Ovary (tissue), 9 donors: ENCODE data around the gene MTRF1. TPM values are rescaled to one million over a fixed set of nuclear protein-coding genes. Genes with fewer than 3 reads are reported as not detected.

Experiments
- DNase-seq, 5 donors: peaks; one replicate each; pipeline ENCODE4 v3.0.0-alpha.2; 2019 to 2020
- H3K27ac ChIP-seq, 2 donors: fragments of 200-600 bp; one replicate each; pipeline versions ENCODE4 v1.5.1 to v1.8.0; 2019 to 2022
- H3K27me3 ChIP-seq: fragments of 200-600 bp; one replicate; pipeline ENCODE4 v1.8.0; 2022
- H3K36me3 ChIP-seq: fragments of 200-600 bp; sonication (generic); one replicate; pipeline ENCODE4 v1.5.1; 2019
- H3K4me1 ChIP-seq: one replicate; pipeline ENCODE4 v1.8.1; 2013; ENCODE audit warnings: mild to moderate bottlenecking, moderate library complexity; ENCODE audit not compliant: insufficient read depth
- H3K4me3 ChIP-seq: fragments of 200-600 bp; sonication (generic); one replicate; pipeline ENCODE4 v1.5.1; 2017
- H3K9me3 ChIP-seq, 2 donors: fragments of 200-600 bp in 1 of 2; sonication (generic) in 1 of 2; one replicate each; pipeline versions ENCODE4 v1.5.1 to v1.8.1; 2013 to 2019; ENCODE audit warnings: mild to moderate bottlenecking in 1 of 2, moderate library complexity in 1 of 2
- EP300 ChIP-seq: sonication (generic); formaldehyde crosslinking; IDR thresholded peaks from one replicate; pipeline ENCODE4 v1.6.1; 2017; ENCODE audit warnings: antibody characterized with exemption
- POLR2A ChIP-seq: fragments of 450-650 bp; IDR thresholded peaks from one replicate; pipeline ENCODE4 v1.6.1; 2017; ENCODE audit warnings: antibody characterized with exemption, mild to moderate bottlenecking, moderate library complexity
- WGBS, 3 donors: extraction: QIAGEN DNeasy Blood & Tissue Kit in 1 of 3; methylation state at CpG; one replicate each; pipeline versions ENCODE4 v1.1.5 to v1.1.7; 2013 to 2017; 5-methylcytosine and 5-hydroxymethylcytosine counted together
- intact Hi-C, 4 donors: fragments of 100-400 bp; cut with DNase I; formaldehyde crosslinking; loops; one replicate each; pipeline versions ENCODE4 v1.11.0 to v1.15.1; 2022 to 2023
- polyA plus RNA-seq, 2 donors: library from polyadenylated mRNA; stranded (reverse); fragments of 200-250 nt in 1 of 2; fragments of 350-450 nt in 1 of 2; fragmentation: Illumina TruSeq in 1 of 2; extraction: RNeasy Lipid Tissue Mini Kit (QIAGEN cat#74804) in 1 of 2; gene quantifications; one replicate each; pipeline ENCODE4 v1.2.3, GENCODE V29; 2013 to 2014
- total RNA-seq, 7 donors: library from RNA; depleted of rRNA in 2 of 7; stranded (reverse); fragments of >200 nt in 2 of 7; fragmentation: NEBNext Ultra II Directional in 3 of 7; extraction: Animal tissue kit (Norgen Biotek cat#: 25700) in 3 of 7; gene quantifications; one replicate each; pipeline versions ENCODE4 v1.1.0 to v1.2.4, GENCODE V29; 2016 to 2023
- TF ChIP-seq, protein P1 (sequence below), 3 donors: fragments of 450-650 bp in 2 of 3; fragments of 200-600 bp in 1 of 3; IDR thresholded peaks; one replicate each; pipeline versions ENCODE4 v1.5.1 to v1.8.0; 2016 to 2022; ENCODE audit warnings: antibody characterized with exemption in 3 of 3, mild to moderate bottlenecking in 1 of 3
- donor health status: DM: no; HTN: no; CAD: no; lungs with moderate emphysema.
- donor health status: DM: no; HTN: no; CAD: no.
- donor health status: Bipolar disorder and iron deficiency.
- donor health status: DM: yes; HTN: yes; CAD: no.
- donor health status: DM: no; HTN: no; CAD: no.
- donor health status: DM: yes; HTN: yes; CAD: no.

The MTRF1 gene
- total and polyA plus RNA-seq, 9 donors = 6.4 to 12.2 (median 8.4) TPM

DNA sequence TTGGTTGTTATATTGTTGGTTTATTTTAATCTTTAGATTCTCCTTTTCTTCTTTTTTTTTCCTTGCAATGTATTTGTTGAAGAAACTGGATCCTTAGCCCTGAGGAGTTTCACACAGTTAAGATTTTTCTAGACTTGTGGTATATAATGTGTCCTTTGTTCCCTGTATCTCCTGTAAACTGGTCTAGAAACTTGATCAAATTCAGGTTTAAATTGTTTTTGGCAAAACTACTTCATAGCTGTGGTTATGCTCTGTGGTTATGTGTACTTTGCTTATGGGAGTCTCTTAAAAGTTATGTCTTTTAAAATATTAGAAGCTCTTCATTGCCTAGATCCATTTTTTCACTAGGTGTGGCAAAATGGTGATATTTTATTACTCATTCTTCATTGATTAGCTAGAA lies 3.7 kb upstream of the MTRF1 start:
- TF ChIP-seq EP300 = no peak
- TF ChIP-seq, protein P1, sequence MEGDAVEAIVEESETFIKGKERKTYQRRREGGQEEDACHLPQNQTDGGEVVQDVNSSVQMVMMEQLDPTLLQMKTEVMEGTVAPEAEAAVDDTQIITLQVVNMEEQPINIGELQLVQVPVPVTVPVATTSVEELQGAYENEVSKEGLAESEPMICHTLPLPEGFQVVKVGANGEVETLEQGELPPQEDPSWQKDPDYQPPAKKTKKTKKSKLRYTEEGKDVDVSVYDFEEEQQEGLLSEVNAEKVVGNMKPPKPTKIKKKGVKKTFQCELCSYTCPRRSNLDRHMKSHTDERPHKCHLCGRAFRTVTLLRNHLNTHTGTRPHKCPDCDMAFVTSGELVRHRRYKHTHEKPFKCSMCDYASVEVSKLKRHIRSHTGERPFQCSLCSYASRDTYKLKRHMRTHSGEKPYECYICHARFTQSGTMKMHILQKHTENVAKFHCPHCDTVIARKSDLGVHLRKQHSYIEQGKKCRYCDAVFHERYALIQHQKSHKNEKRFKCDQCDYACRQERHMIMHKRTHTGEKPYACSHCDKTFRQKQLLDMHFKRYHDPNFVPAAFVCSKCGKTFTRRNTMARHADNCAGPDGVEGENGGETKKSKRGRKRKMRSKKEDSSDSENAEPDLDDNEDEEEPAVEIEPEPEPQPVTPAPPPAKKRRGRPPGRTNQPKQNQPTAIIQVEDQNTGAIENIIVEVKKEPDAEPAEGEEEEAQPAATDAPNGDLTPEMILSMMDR (IDR thresholded peaks at IDR 0.05) = no peak
- TF ChIP-seq POLR2A = no peak
- H3K27me3 ChIP-seq = no peaks in the 10 kb centered on the region
- H3K4me3 ChIP-seq = no peak overlapping the region
- no peaks in the 10 kb centered on the region for H3K36me3 ChIP-seq
- peaks cover 2% of the 10 kb centered on the region for H3K4me1 ChIP-seq
- no peak overlapping the region for H3K27ac ChIP-seq
- peaks cover 0 to 3% of the 10 kb centered on the region in 2 donors for H3K9me3 ChIP-seq
- DNase-seq = no peak
- intact Hi-C loops = no loop called here

DNA sequence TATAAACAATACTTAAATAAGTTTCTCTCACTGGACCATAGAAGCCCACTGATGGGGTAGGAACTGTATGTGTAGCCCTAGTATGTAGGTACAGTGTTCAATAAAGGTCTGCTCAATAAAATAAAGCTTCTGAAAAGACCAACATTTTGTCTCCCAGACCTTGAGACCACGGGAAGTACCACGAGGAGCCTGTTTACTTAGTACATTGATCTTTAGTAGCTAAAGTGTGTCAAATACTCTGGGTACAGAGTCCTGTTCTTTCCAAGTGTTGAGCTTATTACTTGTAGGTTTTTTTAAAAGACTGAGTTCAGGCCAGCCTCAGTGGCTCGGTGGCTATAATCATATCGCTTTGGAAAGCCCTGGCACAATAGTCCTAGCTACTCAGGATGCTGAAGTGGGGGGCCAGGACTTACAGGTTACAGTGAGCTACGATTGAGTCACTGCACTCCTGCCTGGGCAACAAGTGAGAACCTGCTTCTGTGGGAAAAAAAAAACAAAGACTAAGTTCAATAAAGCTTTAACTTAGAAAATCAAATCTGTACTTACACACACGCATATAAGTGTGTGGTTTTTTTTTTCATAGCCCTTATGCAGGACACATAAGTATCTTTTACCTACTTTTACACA lies 3.4 kb downstream of the MTRF1 start:
- no peaks in the 10 kb centered on the region for H3K36me3 ChIP-seq
- intact Hi-C loops = loop anchor here in 1 of 4 donors (1.0 kb wide), 1 partner anchor 60 kb away; no protein-coding TSS in a partner anchor
- WGBS, 3 donors = 92 to 95% (median 92%) methylated on average over 6 of the region's 6 CpGs

DNA sequence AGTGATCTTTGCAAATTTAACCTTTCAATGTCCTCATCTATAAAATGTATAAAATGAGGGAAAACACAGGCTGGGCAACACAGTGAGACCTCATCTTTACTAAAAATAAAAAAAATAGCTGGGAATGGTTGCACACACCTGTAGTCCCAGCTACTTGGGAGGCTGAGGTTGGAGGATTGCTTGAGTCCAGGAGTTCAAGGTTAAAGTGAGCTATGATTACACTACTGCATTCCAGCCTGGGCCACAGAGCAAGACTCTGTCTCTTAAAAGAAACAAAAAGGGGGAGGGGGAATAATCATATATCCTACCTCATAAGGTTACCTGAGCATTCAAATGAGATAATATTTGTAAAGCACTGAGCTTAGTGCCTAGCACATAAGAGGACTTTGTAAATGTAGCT lies 5.8 kb downstream of the MTRF1 start:
- no peak overlapping the region for H3K27ac ChIP-seq
- H3K4me3 ChIP-seq = no peak overlapping the region
- intact Hi-C loops = no loop called here
- TF ChIP-seq, protein P1 (IDR thresholded peaks at IDR 0.05) = no peak
- TF ChIP-seq POLR2A = no peak
- TF ChIP-seq EP300 = no peak
- H3K36me3 ChIP-seq = no peaks in the 10 kb centered on the region
- H3K4me1 ChIP-seq = peaks cover under 1% of the 10 kb centered on the region
- DNase-seq = no peak
- H3K9me3 ChIP-seq = no peaks in the 10 kb centered on the region
- H3K27me3 ChIP-seq = no peaks in the 10 kb centered on the region

More for the DNA sequence above, 3.4 kb downstream of the MTRF1 start:
- H3K27ac ChIP-seq = no peak overlapping the region
- H3K9me3 ChIP-seq = no peaks in the 10 kb centered on the region
- no peak for TF ChIP-seq EP300
- TF ChIP-seq POLR2A = no peak
- TF ChIP-seq, protein P1 (IDR thresholded peaks at IDR 0.05) = no peak
- no peak overlapping the region for H3K4me3 ChIP-seq
- no peak for DNase-seq
- H3K4me1 ChIP-seq = peaks cover 2% of the 10 kb centered on the region
- H3K27me3 ChIP-seq = no peaks in the 10 kb centered on the region

DNA sequence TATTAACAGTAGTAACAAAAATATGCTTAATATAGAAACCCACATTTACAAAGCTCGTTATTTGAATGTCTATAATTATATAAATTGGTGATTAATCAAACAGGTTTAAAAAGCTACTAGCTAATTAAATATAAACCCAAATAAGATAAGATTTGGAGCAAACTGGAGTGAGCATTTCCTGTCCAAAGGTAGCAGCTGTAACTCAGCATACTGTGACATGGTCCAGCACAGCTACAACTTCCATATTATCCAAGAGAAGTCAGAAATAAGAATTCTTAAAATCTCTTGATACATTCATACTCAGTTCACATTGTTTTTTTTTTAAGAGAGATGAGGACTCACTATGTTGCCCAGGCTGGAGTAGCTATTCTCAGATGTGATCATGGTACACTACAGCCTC lies 8.5 kb downstream of the MTRF1 start:
- H3K4me1 ChIP-seq = no peaks in the 10 kb centered on the region
- no peak for DNase-seq
- no peak overlapping the region for H3K27ac ChIP-seq
- no peak overlapping the region for H3K4me3 ChIP-seq
- 74 to 84% (median 78%) methylated on average over 1 of the region's 1 CpG for WGBS, 3 donors
- intact Hi-C loops = no loop called here
- no peak for TF ChIP-seq POLR2A
- no peaks in the 10 kb centered on the region for H3K9me3 ChIP-seq
- no peaks in the 10 kb centered on the region for H3K36me3 ChIP-seq
- no peaks in the 10 kb centered on the region for H3K27me3 ChIP-seq

DNA sequence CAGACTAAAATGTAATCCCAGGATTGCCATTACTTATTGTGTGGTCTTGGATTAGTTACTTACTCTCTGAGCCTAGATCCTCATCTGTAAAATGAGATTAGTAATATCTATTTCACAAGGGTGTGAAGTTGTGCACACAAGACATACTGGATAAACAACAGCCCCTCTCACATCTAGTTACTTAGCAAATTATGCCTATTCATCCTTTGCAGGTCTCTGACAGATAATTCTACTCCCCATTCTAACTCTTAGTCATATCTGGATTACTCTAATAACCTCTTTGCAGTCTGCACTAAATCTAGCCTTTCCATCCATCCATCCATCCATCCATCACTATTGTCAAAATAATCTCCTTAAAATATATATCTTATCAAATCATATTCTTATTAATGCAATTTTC lies 12.4 kb downstream of the MTRF1 start:
- H3K9me3 ChIP-seq = no peaks in the 10 kb centered on the region
- no peak overlapping the region for H3K4me3 ChIP-seq
- no peak for DNase-seq
- H3K36me3 ChIP-seq = no peaks in the 10 kb centered on the region
- H3K27me3 ChIP-seq = no peaks in the 10 kb centered on the region
- no peaks in the 10 kb centered on the region for H3K4me1 ChIP-seq
- TF ChIP-seq, protein P1 (IDR thresholded peaks at IDR 0.05) = no peak
- no peak for TF ChIP-seq EP300
- no peak for TF ChIP-seq POLR2A
- intact Hi-C loops = no loop called here
- H3K27ac ChIP-seq = no peak overlapping the region
